ENCODE results near the gene MROH2B. TPM values are rescaled to one million over a fixed set of nuclear protein-coding genes. Genes with fewer than 3 reads are reported as not detected.

The MROH2B gene
- total RNA-seq, 1 experiment from 2014 or later: not detected

GRCh38 chr5:41057940-41058339 is 13.2 kb downstream of the MROH2B start:
- Histone ChIP-seq H3K27ac (ENCODE audit: low read depth, low read length) (no peak overlapping the region), H3K9ac (ENCODE audit: low read length) (no peak overlapping the region), H3K36me3 (ENCODE audit: control insufficient read depth in 1 of 2, insufficient read depth in 2 of 2, low read length in 2 of 2) (no peaks in the 10 kb centered on the region), H3K79me2 (ENCODE audit: insufficient read depth, low read length) (no peaks in the 10 kb centered on the region), H3K27me3 (ENCODE audit: insufficient read depth, low read length) (no peaks in the 10 kb centered on the region), H3K4me2 (ENCODE audit: low read length) (no peak overlapping the region), H3K4me1 (ENCODE audit: control insufficient read depth in 1 of 2, insufficient read depth in 2 of 2, low read length in 2 of 2) (no peaks in the 10 kb centered on the region), H2AFZ (ENCODE audit: low read depth, low read length, poor library complexity, severe bottlenecking) (no peak overlapping the region), H3K9me3 (ENCODE audit: control insufficient read depth in 1 of 2, insufficient read depth in 1 of 2, low read depth in 1 of 2, low read length in 2 of 2) (no peaks in the 10 kb centered on the region), H4K20me1 (ENCODE audit: insufficient read depth) (no peaks in the 10 kb centered on the region), H3K4me3 (replicated peaks in 1 of 2; ENCODE audit: low read depth in 1 of 2, low read length in 2 of 2) (no peak overlapping the region), H3K9me2 (ENCODE audit: insufficient read depth) (no peaks in the 10 kb centered on the region)
- ChIA-PET CTCF (no interaction called here), RAD21 (ENCODE audit: low non-redundant PET in 1 of 2, low total read pairs in 2 of 2, uncharacterized antibody in 2 of 2, unreplicated experiment in 2 of 2) (no interaction called here), POLR2A (no interaction called here)
- BruUV-seq (replicated peaks): no TSS peak
- TF ChIP-seq SIN3A (IDR thresholded peaks at IDR 0.05; ENCODE audit: low read depth) (no peak), CTCF (IDR thresholded peaks at IDR 0.05 in 2 of 3, conservative IDR thresholded peaks at IDR 0.05 in 1 of 3; ENCODE audit: borderline replicate concordance in 1 of 3, insufficient read depth in 1 of 3, low read depth in 2 of 3, low read length in 2 of 3) (no peak), ZFX (IDR thresholded peaks at IDR 0.05) (no peak), TCF7L2 (IDR thresholded peaks at IDR 0.05; ENCODE audit: borderline replicate concordance, extremely low read depth, insufficient read depth, insufficient read length) (no peak), RAD21 (IDR thresholded peaks at IDR 0.05; ENCODE audit: low read depth) (no peak), EZH2phosphoT487 (IDR thresholded peaks at IDR 0.05; ENCODE audit: borderline replicate concordance) (no peak), CBX3 (IDR thresholded peaks at IDR 0.05; ENCODE audit: low read depth) (no peak), SP1 (IDR thresholded peaks at IDR 0.05; ENCODE audit: low read depth) (no peak), ZNF274 (IDR thresholded peaks at IDR 0.05; ENCODE audit: low read depth, low read length) (no peak), MAX (IDR thresholded peaks at IDR 0.05) (no peak), ATF3 (IDR thresholded peaks at IDR 0.05) (no peak)
- no peak for DNase-seq (ENCODE audit: low read depth, low spot score)
- no peak for ATAC-seq
- intact Hi-C loops (cut with micrococcal nuclease): no loop called here

All from HCT116 (cell line).